ENCODE data around the gene RAB3IL1.
"Not testable (repeated sequence)": the region's sequence is repeated elsewhere in the genome, so short reads cannot be mapped to it uniquely, and the experiment has no call there.

RAB3IL1 gene

DNA sequence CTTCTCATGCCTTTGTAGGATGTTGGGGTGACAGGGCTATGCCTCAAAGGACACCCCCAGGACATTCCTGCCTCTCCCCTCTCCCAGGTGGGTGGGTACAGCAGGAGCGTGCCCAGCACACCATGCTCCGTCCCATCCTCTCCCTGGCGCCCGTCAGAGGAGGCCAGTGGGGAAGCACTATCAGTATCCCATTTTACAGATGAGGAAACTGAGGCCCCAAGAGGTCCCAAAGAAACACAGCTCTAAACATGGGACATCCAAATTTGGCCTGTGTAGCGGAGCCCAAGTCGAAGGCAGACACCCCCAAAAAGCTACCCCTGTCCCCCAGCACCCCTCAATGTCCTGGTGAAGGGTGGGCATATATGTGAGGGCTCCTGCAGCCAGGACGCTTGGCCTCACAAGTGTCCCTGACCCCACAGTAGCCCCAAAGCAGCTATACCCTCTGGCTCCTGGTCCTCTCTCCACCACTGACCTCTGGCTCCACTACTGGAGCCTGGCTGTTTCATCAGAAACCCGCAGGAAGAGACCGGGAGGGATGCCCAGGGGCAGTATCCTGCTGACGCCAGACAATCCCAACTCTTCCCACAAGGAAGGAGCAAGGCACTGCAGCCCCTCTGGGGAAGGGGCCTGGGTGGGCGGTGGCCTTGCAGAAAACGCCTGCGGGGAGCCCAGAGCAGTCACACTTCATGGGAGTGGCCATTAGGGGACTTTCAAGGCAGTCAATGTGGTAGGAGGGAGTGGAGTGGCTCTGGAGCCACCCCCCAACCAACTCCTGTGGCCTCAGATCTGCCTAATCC lies 31.4 kb downstream of the RAB3IL1 start:
- DNase-seq (ENCODE audit: low spot score), result no peak

DNA sequence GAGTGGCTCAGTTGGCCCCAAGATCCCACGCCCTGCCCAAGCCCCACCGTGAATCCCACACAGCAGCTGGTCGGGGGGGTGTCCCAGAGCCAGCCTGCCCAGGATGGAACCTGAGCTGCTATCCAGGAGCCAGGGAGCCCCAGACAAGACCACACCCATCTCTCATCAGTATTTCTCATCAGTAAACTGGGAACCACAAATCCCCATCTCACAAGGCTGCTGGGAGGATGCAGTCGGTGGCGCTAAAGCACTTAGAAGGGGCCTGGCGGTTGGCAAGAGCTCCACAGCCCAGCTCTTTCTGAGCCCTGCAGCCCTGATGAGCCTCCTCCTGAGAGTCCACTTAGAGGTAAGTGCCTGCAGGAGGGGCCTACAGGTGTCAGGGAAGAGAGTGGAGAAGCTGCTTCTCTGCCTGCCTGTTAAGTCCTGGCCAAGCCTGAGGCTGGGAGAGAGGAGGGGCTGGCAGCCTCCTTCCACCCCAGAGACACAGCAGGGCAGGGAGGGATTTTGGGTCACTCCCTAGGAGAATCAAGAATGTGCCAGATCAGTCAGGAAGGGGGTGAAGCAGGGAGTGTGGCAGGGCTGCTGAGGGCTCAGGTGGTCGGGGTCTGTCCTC lies 32.1 kb downstream of the RAB3IL1 start:
- DNase-seq (ENCODE audit: low spot score), result no peak

DNA sequence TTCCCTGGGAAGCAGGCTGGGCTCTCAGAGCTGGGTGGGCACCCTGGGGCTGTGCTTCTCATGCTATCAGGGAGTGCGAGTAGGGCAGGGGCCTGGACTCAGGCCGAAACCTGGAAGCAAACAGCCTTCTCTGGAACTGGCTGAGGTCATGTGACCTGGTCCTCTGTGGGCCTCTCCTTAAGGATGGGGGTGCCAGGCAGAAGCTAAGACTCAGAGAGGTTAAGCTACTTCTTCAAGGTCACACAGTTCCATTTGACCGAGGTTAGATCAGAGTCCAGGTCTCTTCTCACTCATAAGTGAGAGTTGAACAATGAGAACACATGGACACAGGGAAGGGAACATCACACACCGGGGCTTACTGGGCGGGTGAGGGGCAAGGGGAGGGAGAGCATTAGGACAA lies 33.4 kb downstream of the RAB3IL1 start:
- DNase-seq (ENCODE audit: low spot score), result no peak

DNA sequence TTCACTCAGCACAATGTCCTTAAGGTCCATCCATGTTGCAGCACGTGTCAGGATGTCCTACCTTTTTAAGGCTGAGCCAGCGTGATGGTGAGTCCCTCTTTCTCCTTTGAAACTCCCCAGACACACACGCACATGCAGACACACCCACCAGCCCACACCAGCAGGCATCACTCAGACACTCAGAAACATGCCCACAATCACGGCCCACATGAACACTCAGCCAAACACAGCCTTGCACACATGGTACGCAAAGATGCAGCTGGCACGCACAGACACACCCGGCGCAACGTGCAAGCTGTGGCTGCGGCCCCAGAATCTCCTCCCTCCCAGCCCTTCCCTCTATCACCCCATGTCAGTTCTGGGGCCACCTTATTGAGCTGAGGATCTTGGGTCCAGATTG lies 34.0 kb downstream of the RAB3IL1 start:
- DNase-seq (ENCODE audit: low spot score), result no peak

GRCh38 chr11:61882879-61883278 lies 34.5 kb downstream of the RAB3IL1 start:
- DNase-seq (ENCODE audit: low spot score), result no peak

- DNase-seq (ENCODE audit: low spot score), result not testable (repeated sequence)
Measured at GRCh38 chr11:61882267-61882666, 35.1 kb downstream of the RAB3IL1 start.

- DNase-seq (ENCODE audit: low spot score), result no peak
Measured at GRCh38 chr11:61881397-61881796, 36.0 kb downstream of the RAB3IL1 start.

GRCh38 chr11:61880454-61880853 lies 36.9 kb downstream of the RAB3IL1 start:
- no peak for DNase-seq (ENCODE audit: low spot score)

GRCh38 chr11:61880031-61880430 lies 37.3 kb downstream of the RAB3IL1 start:
- DNase-seq (ENCODE audit: low spot score), result no peak

DNA sequence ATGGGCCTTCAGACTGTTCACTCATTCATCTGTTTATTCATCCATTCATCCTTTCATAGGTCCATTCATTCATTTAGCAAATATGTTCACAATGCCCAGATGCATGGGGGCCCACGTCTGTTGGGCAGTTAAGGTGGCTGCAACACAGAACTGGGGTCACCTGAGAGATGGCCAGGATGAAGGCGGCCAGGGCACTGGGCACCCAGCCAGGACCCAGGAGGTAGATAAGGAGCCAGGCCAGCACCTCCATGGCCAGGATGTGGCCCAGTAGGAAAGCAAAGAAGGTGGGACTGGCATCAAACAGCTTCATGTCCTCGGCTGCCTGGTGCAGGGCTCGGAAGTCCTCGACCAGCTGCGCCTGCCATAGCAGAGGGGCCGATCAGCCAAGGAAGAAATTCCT lies 38.2 kb downstream of the RAB3IL1 start:
- DNase-seq (ENCODE audit: low spot score), result no peak

DNA sequence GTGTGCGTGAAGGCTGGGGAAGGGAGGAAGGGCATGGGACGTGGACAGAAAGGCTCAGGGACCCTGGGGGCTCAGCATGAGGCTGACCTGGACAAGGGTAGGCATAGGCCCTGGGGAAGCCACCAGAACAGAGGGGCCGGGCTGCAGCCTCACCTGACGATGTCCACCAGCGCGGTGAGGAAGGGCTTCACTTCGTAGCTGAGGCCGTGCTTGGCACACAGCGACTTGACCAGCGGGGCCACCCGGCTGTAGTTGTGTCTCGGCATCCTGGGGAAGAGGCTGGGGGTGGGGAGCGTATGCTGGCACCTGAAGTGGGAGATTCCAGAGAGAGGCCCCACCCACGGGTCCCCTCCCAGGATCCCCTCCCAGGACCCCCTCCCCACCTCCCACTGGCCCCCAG lies 41.7 kb downstream of the RAB3IL1 start:
- DNase-seq (ENCODE audit: low spot score), result no peak

DNA sequence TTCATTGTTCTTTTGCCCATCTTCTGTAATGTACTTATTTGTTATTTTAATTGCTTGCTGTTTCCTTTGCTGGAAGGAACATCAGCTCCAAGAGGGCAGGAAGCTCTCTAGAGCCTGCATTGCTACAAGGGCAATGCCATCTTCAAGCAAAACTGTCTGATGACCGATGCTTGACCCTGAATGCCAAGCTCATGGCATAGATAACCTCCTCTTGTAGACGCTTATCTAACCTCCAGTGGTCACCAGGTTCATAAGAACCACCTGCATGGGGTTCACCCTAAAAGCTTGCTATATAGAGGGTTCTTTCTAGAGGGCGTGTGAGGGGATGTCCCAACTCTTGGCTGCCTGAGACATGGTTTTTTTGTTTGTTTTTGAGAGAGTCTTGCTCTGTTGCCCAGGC lies 42.5 kb downstream of the RAB3IL1 start:
- DNase-seq (ENCODE audit: low spot score), result no peak

- no peak for DNase-seq (ENCODE audit: low spot score)
Measured at GRCh38 chr11:61874377-61874809, 43.0 kb downstream of the RAB3IL1 start.

GRCh38 chr11:61873588-61874376 lies 43.6 kb downstream of the RAB3IL1 start:
- DNase-seq (ENCODE audit: low spot score), result no peak

GRCh38 chr11:61872935-61873565 lies 44.3 kb downstream of the RAB3IL1 start:
- no peak for DNase-seq (ENCODE audit: low spot score)

DNA sequence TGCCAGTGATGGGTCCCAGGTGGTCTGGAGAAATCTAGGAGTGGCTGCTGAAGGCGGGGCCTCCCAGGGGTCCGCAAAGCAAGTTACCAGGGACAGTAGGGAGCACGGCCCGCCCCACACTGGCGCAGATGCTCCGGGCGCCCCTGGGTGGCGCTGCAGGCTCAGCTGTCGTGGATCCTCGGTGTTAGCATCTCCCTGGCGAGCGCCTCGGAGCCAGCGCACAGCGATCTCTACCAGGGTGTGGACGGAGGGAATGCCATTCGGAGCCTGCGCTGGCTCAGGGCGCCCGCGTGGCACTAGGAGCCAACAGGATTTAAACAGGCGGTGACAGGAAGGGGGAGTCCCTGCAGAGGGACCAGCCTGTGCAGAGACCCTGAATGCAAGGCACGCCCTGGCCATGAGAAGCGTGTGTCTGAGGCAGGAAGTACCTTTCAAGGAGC lies 46.2 kb downstream of the RAB3IL1 start:
- DNase-seq (ENCODE audit: low spot score), result peak; percentile 47

DNA sequence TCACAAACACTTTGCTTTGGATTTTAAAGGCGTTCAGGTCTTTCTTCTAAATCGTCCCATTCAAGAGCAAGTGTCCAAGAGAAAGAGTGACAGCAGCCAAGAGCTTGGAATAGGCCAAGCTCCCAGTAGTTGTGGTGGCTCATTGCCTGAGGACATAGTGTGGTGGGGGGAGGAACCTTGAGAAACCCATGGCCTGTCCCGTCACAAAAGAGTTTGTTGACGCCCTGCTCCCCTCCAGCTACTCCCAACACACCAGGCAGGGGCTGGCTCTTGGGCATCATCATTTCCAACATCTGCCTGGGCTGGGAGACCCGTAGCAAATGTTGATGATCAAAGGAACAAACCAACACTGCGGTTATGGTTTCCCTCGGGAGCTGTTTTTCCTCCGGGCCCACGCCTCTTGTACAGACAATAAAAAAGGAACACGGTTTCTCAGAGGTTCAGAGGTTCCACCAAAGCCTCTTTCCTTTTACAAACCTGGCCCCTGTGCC lies 46.8 kb downstream of the RAB3IL1 start:
- no peak for DNase-seq (ENCODE audit: low spot score)

DNA sequence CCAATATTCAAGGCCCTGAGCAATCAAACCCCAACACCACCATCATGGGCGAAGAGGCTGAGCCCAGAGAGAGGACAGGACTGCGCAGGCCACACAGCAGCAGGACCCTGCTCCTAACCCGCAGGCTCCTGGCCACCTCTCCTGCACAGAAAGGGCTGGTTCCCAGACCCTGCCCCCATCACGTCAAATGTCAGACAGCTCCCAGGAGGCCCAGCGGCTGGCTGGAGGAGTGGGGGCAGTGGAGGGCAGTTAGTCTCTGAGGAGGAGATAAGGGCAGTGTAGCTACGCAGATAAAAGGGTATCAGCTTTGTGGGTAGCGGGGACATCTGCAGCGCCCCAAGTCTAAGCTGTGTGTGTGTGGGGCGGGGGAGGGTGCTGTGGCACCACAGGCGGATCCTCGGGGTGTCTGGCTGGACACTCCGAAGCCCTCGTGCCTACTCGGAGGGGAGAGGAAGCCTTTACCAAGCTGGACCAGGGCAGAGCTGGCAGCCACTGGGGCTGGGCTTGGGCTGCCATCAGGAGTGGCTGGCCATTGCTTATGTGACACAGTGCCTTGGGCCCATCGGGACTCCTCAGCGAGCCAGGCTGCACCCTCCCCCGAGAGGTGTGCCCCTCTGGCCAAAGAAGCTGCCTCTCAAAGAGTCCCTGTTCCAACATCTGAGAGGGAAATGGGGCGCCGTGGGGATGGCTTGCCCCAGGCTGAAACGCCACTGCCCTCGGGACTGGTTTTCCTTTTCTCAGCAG lies 47.5 kb downstream of the RAB3IL1 start:
- DNase-seq (ENCODE audit: low spot score), result no peak

GRCh38 chr11:61869429-61869707 lies 48.0 kb downstream of the RAB3IL1 start:
- no peak for DNase-seq (ENCODE audit: low spot score)

DNA sequence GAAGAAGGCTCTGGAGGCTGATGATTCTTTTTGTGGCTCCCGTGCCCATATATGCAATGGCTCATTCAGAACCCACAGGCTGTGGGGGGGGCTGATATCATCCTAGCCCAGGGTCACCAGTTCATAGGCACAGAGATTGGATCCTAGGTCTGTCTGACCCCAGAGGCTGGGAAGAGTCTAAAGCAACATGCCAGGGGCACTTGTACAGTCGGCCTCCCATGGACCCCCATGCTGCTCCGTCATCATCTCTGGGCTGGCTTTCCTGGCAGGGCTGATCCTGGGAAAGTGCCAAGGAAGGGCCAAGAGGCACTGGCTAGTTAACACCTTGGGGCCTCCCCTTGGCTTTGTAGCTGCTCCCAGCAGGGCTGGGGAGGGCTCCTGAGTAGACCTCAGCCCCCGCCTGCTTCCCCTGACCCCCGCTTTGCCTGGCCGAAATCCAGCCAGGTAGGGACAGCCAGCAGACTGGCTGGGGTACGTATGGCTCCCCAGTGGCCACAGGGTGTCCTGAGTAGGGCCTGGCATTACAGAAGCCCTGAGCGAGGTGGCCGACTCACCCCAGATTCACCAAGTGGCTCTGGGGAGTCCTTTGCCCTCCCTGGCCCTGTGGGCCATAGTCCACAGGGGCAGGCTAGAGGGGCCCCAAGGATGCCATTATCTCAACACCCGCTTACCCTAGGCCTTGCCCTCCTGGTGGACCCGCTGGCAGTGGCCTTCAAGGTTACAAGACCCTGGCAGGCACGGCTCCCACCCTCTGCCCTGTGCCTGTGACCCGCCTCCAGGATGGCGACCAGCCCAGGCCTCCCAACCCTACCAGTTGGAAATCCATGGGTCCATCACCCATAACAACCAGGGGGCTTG lies 48.6 kb downstream of the RAB3IL1 start:
- DNase-seq (ENCODE audit: low spot score), result no peak

DNA sequence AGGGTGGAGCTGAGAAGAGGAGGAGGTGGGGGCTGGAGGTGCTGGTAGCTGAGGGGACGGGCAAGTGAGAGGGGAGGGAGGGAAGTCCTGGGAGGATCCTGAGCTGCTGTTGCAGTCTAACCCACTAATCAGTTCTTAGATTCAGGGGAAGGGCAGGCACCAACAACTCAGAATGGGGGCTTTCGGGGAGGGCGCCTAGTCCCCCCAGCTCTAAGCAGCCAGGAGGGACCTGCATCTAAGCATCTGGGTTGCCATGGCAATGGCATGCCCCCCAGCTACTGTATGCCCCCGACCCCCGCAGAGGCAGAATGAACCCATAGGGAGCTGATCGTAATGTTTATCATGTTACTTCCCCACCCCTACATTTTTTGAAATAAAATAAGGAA lies 50.4 kb downstream of the RAB3IL1 start:
- no peak for DNase-seq (ENCODE audit: low spot score)
